Fibroblast of lung (primary cell): ENCODE data around the gene VTI1A. TPM values are rescaled to one million over a fixed set of nuclear protein-coding genes. Genes with fewer than 3 reads are reported as not detected.

Source experiments
- DNase-seq, 2 donors: peaks; one replicate each; pipeline versions ENCODE4 v3.0.0 to v3.0.0-alpha.2; 2010; ENCODE audit warnings: low read depth in 2 of 2
- H2AFZ ChIP-seq: 2 replicates; pipeline ENCODE4 v1.5.1; 2012; ENCODE audit warnings: low read length, control low read depth, inconsistent platforms
- H3K27ac ChIP-seq: 2 replicates; pipeline ENCODE4 v1.5.1; 2011; ENCODE audit warnings: low read length, control low read depth; ENCODE audit not compliant: insufficient read depth
- H3K27me3 ChIP-seq: 2 replicates; pipeline ENCODE4 v1.5.1; 2011; ENCODE audit warnings: mild to moderate bottlenecking, low read length; ENCODE audit not compliant: control insufficient read depth, insufficient read depth
- H3K36me3 ChIP-seq: 2 replicates; pipeline ENCODE4 v1.5.1; 2011; ENCODE audit warnings: low read length; ENCODE audit not compliant: control insufficient read depth, insufficient read depth
- H3K4me1 ChIP-seq: 2 replicates; pipeline ENCODE4 v1.5.1; 2011; ENCODE audit warnings: low read length; ENCODE audit not compliant: control insufficient read depth, insufficient read depth; ENCODE audit errors: extremely low read depth
- H3K4me2 ChIP-seq: 2 replicates; pipeline ENCODE4 v1.5.1; 2011; ENCODE audit warnings: low read length, control low read depth; ENCODE audit not compliant: insufficient read depth; ENCODE audit errors: extremely low read depth
- H3K4me3 ChIP-seq, 4 experiments: fragments of 200-600 bp in 1 of 4; sonication (generic) in 1 of 4; replicated peaks in 1 of 4; 2 replicates each; pipeline ENCODE4 v1.5.1; 2011 to 2016; ENCODE audit warnings: low read length in 4 of 4, low read depth in 3 of 4, mild to moderate bottlenecking in 3 of 4, control low read depth in 2 of 4, inconsistent platforms in 1 of 4, mixed read lengths in 1 of 4; ENCODE audit not compliant: insufficient read depth in 1 of 4; ENCODE audit errors: control extremely low read depth in 1 of 4
- H3K79me2 ChIP-seq: 2 replicates; pipeline ENCODE4 v1.5.1; 2012; ENCODE audit warnings: mild to moderate bottlenecking, low read length, inconsistent platforms; ENCODE audit not compliant: control insufficient read depth, insufficient read depth
- H3K9ac ChIP-seq: 2 replicates; pipeline ENCODE4 v1.5.1; 2011; ENCODE audit warnings: mild to moderate bottlenecking, low read length, control low read depth; ENCODE audit not compliant: insufficient read depth
- H3K9me3 ChIP-seq: 2 replicates; pipeline ENCODE4 v1.5.1; 2012; ENCODE audit warnings: low read depth, low read length; ENCODE audit not compliant: control insufficient read depth, insufficient read depth
- H4K20me1 ChIP-seq: 2 replicates; pipeline ENCODE4 v1.5.1; 2011; ENCODE audit warnings: low read length; ENCODE audit not compliant: control insufficient read depth, insufficient read depth; ENCODE audit errors: extremely low read depth
- CTCF ChIP-seq, 2 donors: IDR thresholded peaks in 1 of 2; conservative IDR thresholded peaks in 1 of 2; 1 replicate in 1 of 2; 2 replicates in 1 of 2; pipeline ENCODE4 v1.5.1; 2011 to 2012; ENCODE audit warnings: low read length in 2 of 2, control low read depth in 1 of 2, inconsistent platforms in 1 of 2, low read depth in 1 of 2, mild to moderate bottlenecking in 1 of 2
- EZH2 ChIP-seq: IDR thresholded peaks from 2 replicates; pipeline ENCODE4 v1.5.1; 2012; ENCODE audit warnings: low read length, control low read depth, mild to moderate bottlenecking; ENCODE audit errors: missing control alignments
- polyA plus RNA-seq, 2 donors: library from polyadenylated mRNA; depleted of rRNA in 1 of 2; stranded (reverse) in 1 of 2; unstranded in 1 of 2; fragments of >200 nt; gene quantifications; 2 replicates each; pipeline ENCODE4 v1.2.1, GENCODE V29; 2011 to 2012; ENCODE audit warnings: missing spikeins in 1 of 2
- total RNA-seq: library from RNA; depleted of rRNA; stranded (reverse); fragments of >200 nt; gene quantifications from 2 replicates; pipeline ENCODE4 v1.2.1, GENCODE V29; 2014

The VTI1A gene
- total and polyA plus RNA-seq, 2 donors (not counting 1 experiment from before 2014, with no cell fraction given) = 19.1 to 30.9 TPM

GRCh38 chr10:112562809-112563663 is 116.0 kb downstream of the VTI1A start:
- no peaks in the 10 kb centered on the region for H3K4me1 ChIP-seq
- no peaks in the 10 kb centered on the region for H4K20me1 ChIP-seq
- H2AFZ ChIP-seq = no peak overlapping the region
- H3K4me3 ChIP-seq = no peak overlapping the region
- no peaks in the 10 kb centered on the region for H3K79me2 ChIP-seq
- H3K36me3 ChIP-seq = no peaks in the 10 kb centered on the region
- no peak overlapping the region for H3K27ac ChIP-seq
- H3K27me3 ChIP-seq = no peaks in the 10 kb centered on the region
- no peak overlapping the region for H3K4me2 ChIP-seq
- peak; percentile 28 to 36 for DNase-seq
- H3K9ac ChIP-seq = no peak overlapping the region
- H3K9me3 ChIP-seq = no peaks in the 10 kb centered on the region
- TF ChIP-seq EZH2 (no peak), CTCF (conservative IDR thresholded peaks at IDR 0.05 in 1 of 2, IDR thresholded peaks at IDR 0.05 in 1 of 2; ENCODE audit: low read depth in 1 of 2, low read length in 2 of 2) (no peak)

GRCh38 chr10:112564337-112564736 is 117.3 kb downstream of the VTI1A start:
- no peaks in the 10 kb centered on the region for H4K20me1 ChIP-seq
- H3K4me3 ChIP-seq = no peak overlapping the region
- DNase-seq = no peak
- no peak overlapping the region for H2AFZ ChIP-seq
- H3K27me3 ChIP-seq = no peaks in the 10 kb centered on the region
- no peak overlapping the region for H3K4me2 ChIP-seq
- TF ChIP-seq CTCF (conservative IDR thresholded peaks at IDR 0.05 in 1 of 2, IDR thresholded peaks at IDR 0.05 in 1 of 2; ENCODE audit: low read depth in 1 of 2, low read length in 2 of 2) (no peak), EZH2 (no peak)
- no peaks in the 10 kb centered on the region for H3K9me3 ChIP-seq
- no peak overlapping the region for H3K27ac ChIP-seq
- no peaks in the 10 kb centered on the region for H3K79me2 ChIP-seq
- H3K9ac ChIP-seq = no peak overlapping the region
- H3K4me1 ChIP-seq = no peaks in the 10 kb centered on the region
- H3K36me3 ChIP-seq = no peaks in the 10 kb centered on the region

- no peak overlapping the region for H3K27ac ChIP-seq
- H2AFZ ChIP-seq = no peak overlapping the region
- no peak overlapping the region for H3K9ac ChIP-seq
- H3K4me3 ChIP-seq = no peak overlapping the region
- H3K27me3 ChIP-seq = no peaks in the 10 kb centered on the region
- DNase-seq = peak; percentile 59 to 83
- no peaks in the 10 kb centered on the region for H3K36me3 ChIP-seq
- H3K9me3 ChIP-seq = no peaks in the 10 kb centered on the region
- H3K79me2 ChIP-seq = no peaks in the 10 kb centered on the region
- H3K4me2 ChIP-seq = no peak overlapping the region
- H4K20me1 ChIP-seq = no peaks in the 10 kb centered on the region
- H3K4me1 ChIP-seq = no peaks in the 10 kb centered on the region
- peak; percentile 74 to 82 for TF ChIP-seq CTCF (conservative IDR thresholded peaks at IDR 0.05 in 1 of 2, IDR thresholded peaks at IDR 0.05 in 1 of 2; ENCODE audit: low read depth in 1 of 2, low read length in 2 of 2)
- TF ChIP-seq EZH2 = no peak
These were observed 118.5 kb downstream of the VTI1A start for GRCh38 chr10:112565434-112566053.
